NCI-H2029 treated with DMSO at 0.1 percent for 48 hours (cell line): ENCODE measurements around the gene GALNT10.

Experiments used
- DNase-seq: peaks from one replicate; lab custom pipeline; 2025; lab: John Stamatoyannopoulos, UW

GALNT10 gene

GRCh38 chr5:154179846-154180710 lies 10.5 kb upstream of the GALNT10 start:
- peak; percentile 91 for DNase-seq

- DNase-seq: no peak
Measured at GRCh38 chr5:154181161-154181560, 9.4 kb upstream of the GALNT10 start.

GRCh38 chr5:154189256-154189818 lies 1.2 kb upstream of the GALNT10 start:
- DNase-seq: no peak

GRCh38 chr5:154189819-154190594 lies 526 bp upstream of the GALNT10 start:
- DNase-seq: peak; percentile 19

GRCh38 chr5:154191467-154192261 lies 1.1 kb downstream of the GALNT10 start:
- no peak for DNase-seq

GRCh38 chr5:154193283-154193682 lies 2.8 kb downstream of the GALNT10 start:
- no peak for DNase-seq

- no peak for DNase-seq
Measured at GRCh38 chr5:154193701-154194121, 3.2 kb downstream of the GALNT10 start.

GRCh38 chr5:154194345-154195329 lies 4.1 kb downstream of the GALNT10 start:
- peak; percentile 34 for DNase-seq

GRCh38 chr5:154196281-154196680 lies 5.7 kb downstream of the GALNT10 start:
- no peak for DNase-seq

- peak; percentile 86 for DNase-seq
Measured at GRCh38 chr5:154196955-154197652, 6.6 kb downstream of the GALNT10 start.

- DNase-seq: peak; percentile 99
Measured at GRCh38 chr5:154197801-154198491, 7.4 kb downstream of the GALNT10 start.

GRCh38 chr5:154198611-154199230 lies 8.2 kb downstream of the GALNT10 start:
- DNase-seq: peak; percentile 60

GRCh38 chr5:154199263-154199662 lies 8.7 kb downstream of the GALNT10 start:
- no peak for DNase-seq

- DNase-seq: no peak
Measured at GRCh38 chr5:154199671-154200220, 9.2 kb downstream of the GALNT10 start.

- no peak for DNase-seq
Measured at GRCh38 chr5:154200221-154200620, 9.7 kb downstream of the GALNT10 start.

GRCh38 chr5:154201108-154201769 lies 10.7 kb downstream of the GALNT10 start:
- no peak for DNase-seq

GRCh38 chr5:154202379-154203260 lies 12.1 kb downstream of the GALNT10 start:
- peak; percentile 52 for DNase-seq
